Thymus (tissue), 14 donors: ENCODE results near the gene PCYOX1L. TPM values are rescaled to one million over a fixed set of nuclear protein-coding genes. Genes with fewer than 3 reads are reported as not detected.

Experiments used
- DNase-seq, 9 donors: peaks; one replicate each; pipeline ENCODE4 v3.0.0-alpha.2; 2013; ENCODE audit warnings: low spot score in 9 of 9, low read depth in 6 of 9, missing footprints in 1 of 9
- H3K27ac ChIP-seq, 2 donors: one replicate each; pipeline ENCODE4 v1.5.1; 2013; ENCODE audit warnings: control low read depth in 1 of 2, low read depth in 1 of 2, low read length in 1 of 2, mild to moderate bottlenecking in 1 of 2, moderate library complexity in 1 of 2
- H3K27me3 ChIP-seq, 2 donors: one replicate each; pipeline ENCODE4 v1.5.1; 2013; ENCODE audit warnings: low read length in 1 of 2; ENCODE audit not compliant: control insufficient read depth in 2 of 2, insufficient read depth in 1 of 2
- H3K36me3 ChIP-seq, 2 donors: one replicate each; pipeline ENCODE4 v1.5.1; 2013; ENCODE audit warnings: low read length in 1 of 2, mild to moderate bottlenecking in 1 of 2, moderate library complexity in 1 of 2; ENCODE audit not compliant: control insufficient read depth in 2 of 2, insufficient read depth in 2 of 2
- H3K4me1 ChIP-seq, 2 donors: one replicate each; pipeline ENCODE4 v1.5.1; 2013; ENCODE audit warnings: low read length in 2 of 2; ENCODE audit not compliant: control insufficient read depth in 2 of 2, insufficient read depth in 2 of 2
- H3K4me3 ChIP-seq, 2 donors: one replicate each; pipeline ENCODE4 v1.5.1; 2013; ENCODE audit warnings: low read length in 2 of 2, control low read depth in 1 of 2, mild to moderate bottlenecking in 1 of 2
- H3K9me3 ChIP-seq, 2 donors: one replicate each; pipeline ENCODE4 v1.5.1; 2013; ENCODE audit warnings: low read length in 1 of 2, mild to moderate bottlenecking in 1 of 2; ENCODE audit not compliant: control insufficient read depth in 2 of 2, insufficient read depth in 1 of 2
- WGBS: extraction: QIAGEN DNeasy Blood & Tissue Kit; methylation state at CpG from one replicate; pipeline ENCODE4 v1.1.7; 2013; 5-methylcytosine and 5-hydroxymethylcytosine counted together
- long read RNA-seq, 10 donors: transcript quantifications; one replicate each; lab custom pipeline, GENCODE V29; 2026
- polyA plus RNA-seq: library from polyadenylated mRNA; stranded (reverse); fragments of 200-250 nt; gene quantifications from one replicate; pipeline ENCODE4 v1.2.3, GENCODE V29; 2013
- total RNA-seq: library from RNA; stranded (reverse); fragments of 120-200 nt; gene quantifications from one replicate; pipeline ENCODE4 v1.2.4, GENCODE V29; 2013
- donor health status: healthy.

Gene PCYOX1L, protein sequence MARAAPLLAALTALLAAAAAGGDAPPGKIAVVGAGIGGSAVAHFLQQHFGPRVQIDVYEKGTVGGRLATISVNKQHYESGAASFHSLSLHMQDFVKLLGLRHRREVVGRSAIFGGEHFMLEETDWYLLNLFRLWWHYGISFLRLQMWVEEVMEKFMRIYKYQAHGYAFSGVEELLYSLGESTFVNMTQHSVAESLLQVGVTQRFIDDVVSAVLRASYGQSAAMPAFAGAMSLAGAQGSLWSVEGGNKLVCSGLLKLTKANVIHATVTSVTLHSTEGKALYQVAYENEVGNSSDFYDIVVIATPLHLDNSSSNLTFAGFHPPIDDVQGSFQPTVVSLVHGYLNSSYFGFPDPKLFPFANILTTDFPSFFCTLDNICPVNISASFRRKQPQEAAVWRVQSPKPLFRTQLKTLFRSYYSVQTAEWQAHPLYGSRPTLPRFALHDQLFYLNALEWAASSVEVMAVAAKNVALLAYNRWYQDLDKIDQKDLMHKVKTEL
- 8.4 TPM for total RNA-seq
- polyA plus RNA-seq: 19.7 TPM
- long read RNA-seq, donor 1: 0 reads
- long read RNA-seq, donor 2: 0 reads
- long read RNA-seq, donor 3, partial matches to known transcripts: 0 of 5 reads
- long read RNA-seq, donor 3, other reads (novel, unspliced or antisense): 0 of 5 reads
- long read RNA-seq, donor 4, full-length matches to known transcripts: 5 of 5 reads
- long read RNA-seq, donor 4, partial matches to known transcripts: 0 of 5 reads
- long read RNA-seq, donor 4, other reads (novel, unspliced or antisense): 0 of 5 reads
- long read RNA-seq, donor 5, full-length matches to known transcripts: 13 of 13 reads
- long read RNA-seq, donor 5, partial matches to known transcripts: 0 of 13 reads
- long read RNA-seq, donor 5, other reads (novel, unspliced or antisense): 0 of 13 reads
- long read RNA-seq, donor 6, full-length matches to known transcripts: 5 of 5 reads
- long read RNA-seq, donor 6, partial matches to known transcripts: 0 of 5 reads
- long read RNA-seq, donor 6, other reads (novel, unspliced or antisense): 0 of 5 reads
- long read RNA-seq, donor 7, partial matches to known transcripts: 0 of 4 reads
- long read RNA-seq, donor 7, other reads (novel, unspliced or antisense): 0 of 4 reads
- long read RNA-seq, donor 8, full-length matches to known transcripts: 3 of 3 reads
- long read RNA-seq, donor 8, partial matches to known transcripts: 0 of 3 reads
- long read RNA-seq, donor 8, other reads (novel, unspliced or antisense): 0 of 3 reads
- long read RNA-seq, donor 9, full-length matches to known transcripts: 5 of 11 reads
- long read RNA-seq, donor 9, partial matches to known transcripts: 6 of 11 reads
- long read RNA-seq, donor 9, other reads (novel, unspliced or antisense): 0 of 11 reads
- long read RNA-seq, donor 10, full-length matches to known transcripts: 3 of 3 reads
- long read RNA-seq, donor 10, partial matches to known transcripts: 0 of 3 reads
- long read RNA-seq, donor 10, other reads (novel, unspliced or antisense): 0 of 3 reads

DNA sequence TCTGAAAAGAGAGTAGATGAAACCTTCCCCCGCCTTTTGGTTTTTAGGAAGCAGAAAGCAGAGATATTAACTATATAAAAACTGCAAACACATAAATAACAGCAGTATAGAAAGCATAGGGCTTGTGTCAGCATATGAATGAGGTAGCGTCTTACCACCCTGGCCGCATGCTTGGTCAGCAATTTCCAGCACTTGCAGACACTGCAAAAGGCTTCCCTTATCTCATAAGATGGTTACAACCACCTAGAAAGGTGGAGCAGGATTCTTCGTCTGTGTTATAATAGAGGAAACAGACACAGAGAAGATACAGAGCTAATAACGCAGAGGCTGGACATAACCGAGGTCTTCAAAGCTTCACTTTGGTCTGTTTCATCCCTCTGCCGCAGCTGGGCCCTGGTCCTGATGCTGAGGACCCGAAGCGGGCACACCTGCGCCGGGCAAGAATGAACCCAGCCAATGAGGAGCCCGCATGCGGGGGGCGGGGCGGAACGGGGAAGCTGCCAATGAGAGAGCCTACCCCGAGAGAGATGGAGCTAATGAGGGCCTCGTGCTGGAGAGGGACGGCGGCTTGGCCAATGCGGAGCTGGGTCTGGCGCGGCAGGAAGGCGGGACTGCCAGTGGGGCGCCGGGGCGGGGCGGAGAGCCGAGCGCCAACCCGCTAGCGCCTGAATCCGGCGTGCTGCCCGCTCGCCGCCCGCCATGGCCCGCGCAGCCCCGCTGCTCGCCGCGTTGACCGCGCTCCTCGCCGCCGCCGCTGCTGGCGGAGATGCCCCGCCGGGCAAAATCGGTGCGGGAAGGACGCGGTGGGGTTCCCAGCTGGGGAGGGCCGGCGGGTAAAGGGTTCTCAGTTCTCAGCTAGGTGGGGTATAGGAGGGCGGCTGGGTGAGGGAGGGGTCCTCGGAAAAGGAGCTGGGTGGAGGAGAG lies at the start of gene PCYOX1L:
Gene PCYOX1L (plus strand): TSS at position 677 of the 924 bp plus-strand sequence. CDS start 23 bp downstream, at position 700.
- Histone ChIP-seq H3K27me3 (no peaks in the 10 kb centered on the region), H3K27ac (peak within 1 kb of the TSS; percentile 10 to 70), H3K4me3 (peak within 1 kb of the TSS; percentile 75 to 79), H3K9me3 (peaks cover 0 to 1% of the 10 kb centered on the region in 2 donors), H3K4me1 (peaks cover 4 to 23% of the 10 kb centered on the region in 2 donors), H3K36me3 (peaks cover 14 to 28% of the 10 kb centered on the region in 2 donors)
- peak; percentile 76 to 95 (median 83) for DNase-seq
- 3% methylated on average over 61 of the region's 61 CpGs for WGBS

DNA sequence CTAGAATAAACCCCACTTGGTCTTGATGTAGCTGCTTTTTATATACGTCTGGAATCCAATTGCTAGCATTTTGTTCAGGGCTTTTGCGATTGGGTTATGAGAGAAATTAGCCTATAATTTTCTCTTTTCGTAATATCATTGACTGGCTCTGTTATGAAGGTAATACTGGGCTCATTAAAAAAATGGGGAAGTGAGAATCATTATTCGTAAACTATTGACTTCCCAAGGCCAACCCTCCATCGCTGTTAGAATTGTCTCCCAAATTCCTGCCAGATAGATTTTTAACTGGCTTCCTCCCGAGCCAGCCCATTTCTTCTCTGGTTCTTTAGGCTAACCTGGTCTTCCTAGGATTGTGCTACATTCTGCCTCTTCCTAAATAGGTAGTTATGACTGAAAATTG lies 48.5 kb upstream of the PCYOX1L start:
- WGBS: 92% methylated on average over 6 of the region's 6 CpGs
- H3K36me3 ChIP-seq: no peaks in the 10 kb centered on the region
- DNase-seq: no peak
- no peak overlapping the region for H3K27ac ChIP-seq
- no peaks in the 10 kb centered on the region for H3K9me3 ChIP-seq
- no peak overlapping the region for H3K4me3 ChIP-seq
- no peaks in the 10 kb centered on the region for H3K27me3 ChIP-seq
- peaks cover 0 to 11% of the 10 kb centered on the region in 2 donors for H3K4me1 ChIP-seq

DNA sequence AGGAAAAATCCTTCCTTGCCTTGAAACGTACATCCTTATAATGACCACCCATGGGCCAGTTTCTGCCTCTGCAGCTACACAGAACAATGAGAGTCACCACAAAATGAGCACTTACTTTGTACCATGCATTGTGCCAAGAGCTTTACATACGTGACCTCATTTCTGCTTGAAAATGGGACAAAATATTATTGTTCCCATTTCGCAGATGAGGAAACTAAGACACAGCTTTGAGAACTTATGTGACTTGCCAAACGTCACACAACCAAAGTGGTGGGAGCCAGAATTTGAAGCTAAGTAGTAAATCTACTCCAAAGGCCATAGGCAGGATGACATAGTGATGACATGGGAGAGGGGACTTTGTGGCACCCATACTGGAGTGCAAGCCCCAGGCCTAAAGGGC lies 47.4 kb upstream of the PCYOX1L start:
- no peak overlapping the region for H3K27ac ChIP-seq
- no peaks in the 10 kb centered on the region for H3K36me3 ChIP-seq
- no peak overlapping the region for H3K4me3 ChIP-seq
- H3K4me1 ChIP-seq: peaks cover 0 to 11% of the 10 kb centered on the region in 2 donors
- no peaks in the 10 kb centered on the region for H3K27me3 ChIP-seq
- no peak for DNase-seq
- WGBS: 97% methylated on average over 4 of the region's 4 CpGs
- H3K9me3 ChIP-seq: no peaks in the 10 kb centered on the region

DNA sequence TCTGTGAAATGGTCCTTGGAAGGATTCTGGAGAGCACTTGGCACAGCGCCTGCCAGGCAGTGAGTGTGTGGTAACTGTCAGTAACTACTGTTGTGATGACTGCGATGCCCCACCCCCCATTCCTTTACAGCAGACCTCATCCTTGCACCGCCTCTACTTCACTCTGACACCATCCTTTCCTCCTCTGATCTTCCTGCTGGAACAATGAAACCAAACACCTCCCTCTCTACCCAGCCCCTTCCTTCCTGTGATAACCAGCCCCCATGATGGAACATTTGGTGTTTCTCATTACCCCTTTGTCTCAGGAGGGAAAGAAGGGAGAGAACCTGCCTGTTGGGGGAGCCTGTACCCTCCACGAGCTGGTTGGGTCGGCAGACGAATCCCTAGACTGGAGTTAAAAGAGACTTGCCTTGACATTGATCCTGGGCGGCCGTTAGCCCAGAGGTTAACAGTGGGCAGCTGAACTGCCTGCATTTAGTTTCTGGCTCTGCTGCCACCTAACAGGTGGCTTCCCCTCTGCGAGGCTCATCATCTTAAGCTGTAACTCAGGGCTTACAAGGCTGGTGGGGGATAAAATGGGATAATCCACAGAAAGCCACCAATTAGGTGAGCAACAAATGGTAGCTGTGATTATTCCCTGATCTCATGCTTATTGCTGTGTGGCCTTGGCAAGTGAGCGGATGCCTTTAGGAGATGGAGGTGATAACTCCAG lies 46.7 kb upstream of the PCYOX1L start:
- Histone ChIP-seq H3K4me3 (no peak overlapping the region), H3K9me3 (no peaks in the 10 kb centered on the region), H3K36me3 (no peaks in the 10 kb centered on the region), H3K4me1 (peaks cover 0 to 11% of the 10 kb centered on the region in 2 donors), H3K27me3 (no peaks in the 10 kb centered on the region), H3K27ac (no peak overlapping the region)
- DNase-seq: peak in 1 of 9 donors; percentile 29
- 57% methylated on average over 10 of the region's 10 CpGs for WGBS

DNA sequence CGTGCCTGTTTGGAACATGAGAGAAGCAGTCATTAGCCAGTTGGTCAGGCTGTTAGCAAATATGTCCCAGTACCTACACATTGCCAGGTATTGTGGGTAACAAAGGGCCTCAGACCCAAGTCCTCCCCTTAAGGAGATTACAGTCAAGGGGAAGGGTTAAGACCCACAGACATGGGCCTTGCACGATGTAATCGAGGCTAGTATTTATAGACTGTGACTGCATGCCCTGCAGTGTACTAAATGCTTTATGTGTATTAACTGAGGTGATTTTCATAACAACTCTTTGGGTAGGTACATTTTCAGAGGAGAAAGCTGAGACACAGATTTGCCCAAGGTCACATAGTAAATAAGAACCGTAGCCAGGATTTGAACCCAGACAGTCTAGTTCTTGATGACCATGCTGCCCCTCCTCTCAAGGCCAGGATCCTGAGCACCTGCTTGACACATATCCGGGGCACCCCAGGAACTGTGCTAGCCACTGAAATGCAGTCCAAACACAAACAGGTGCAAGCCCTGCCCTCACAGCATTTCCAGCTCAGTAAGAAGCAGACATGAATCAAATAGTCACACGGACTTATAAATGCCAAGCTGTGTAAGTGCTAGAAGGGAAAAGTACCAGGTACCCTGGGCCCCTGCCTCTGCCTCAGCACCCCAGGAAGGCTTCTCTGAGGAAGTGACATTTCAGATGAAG lies 44.5 kb upstream of the PCYOX1L start:
- H3K4me1 ChIP-seq: peaks cover 0 to 11% of the 10 kb centered on the region in 2 donors
- no peak for DNase-seq
- WGBS: 87% methylated on average over 6 of the region's 6 CpGs
- H3K4me3 ChIP-seq: no peak overlapping the region
- H3K27me3 ChIP-seq: no peaks in the 10 kb centered on the region
- H3K9me3 ChIP-seq: no peaks in the 10 kb centered on the region
- no peak overlapping the region for H3K27ac ChIP-seq
- H3K36me3 ChIP-seq: no peaks in the 10 kb centered on the region

DNA sequence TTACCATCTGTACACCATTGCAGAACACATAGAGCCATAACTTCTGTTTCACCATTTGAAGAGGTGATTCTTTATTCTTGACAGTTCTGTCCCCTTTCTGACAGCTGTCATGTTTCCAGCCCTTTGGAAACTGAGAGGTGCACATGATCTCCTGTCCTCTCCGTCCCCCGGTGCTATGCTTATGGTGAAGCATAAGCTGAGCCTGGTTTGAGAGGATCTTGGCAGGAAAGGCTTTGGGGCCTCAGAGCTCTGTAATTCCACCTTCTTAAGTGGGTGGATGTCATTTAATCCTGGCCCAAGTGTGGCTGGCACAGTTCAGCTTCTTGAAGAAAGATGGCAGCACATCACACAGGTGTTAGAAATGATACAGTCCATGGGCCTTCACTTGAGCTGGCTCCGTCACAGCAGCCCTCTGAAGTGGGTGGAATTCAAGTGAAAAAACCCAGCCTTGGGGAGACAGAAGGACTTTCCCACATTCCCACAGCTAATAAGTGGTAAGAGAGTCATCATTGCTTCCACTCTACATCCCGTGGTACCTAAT lies 43.2 kb upstream of the PCYOX1L start:
- Histone ChIP-seq H3K4me3 (no peak overlapping the region), H3K4me1 (peaks cover 0 to 11% of the 10 kb centered on the region in 2 donors), H3K36me3 (no peaks in the 10 kb centered on the region), H3K9me3 (no peaks in the 10 kb centered on the region), H3K27ac (no peak overlapping the region), H3K27me3 (no peaks in the 10 kb centered on the region)
- WGBS: 95% methylated on average over 4 of the region's 4 CpGs
- DNase-seq: no peak

DNA sequence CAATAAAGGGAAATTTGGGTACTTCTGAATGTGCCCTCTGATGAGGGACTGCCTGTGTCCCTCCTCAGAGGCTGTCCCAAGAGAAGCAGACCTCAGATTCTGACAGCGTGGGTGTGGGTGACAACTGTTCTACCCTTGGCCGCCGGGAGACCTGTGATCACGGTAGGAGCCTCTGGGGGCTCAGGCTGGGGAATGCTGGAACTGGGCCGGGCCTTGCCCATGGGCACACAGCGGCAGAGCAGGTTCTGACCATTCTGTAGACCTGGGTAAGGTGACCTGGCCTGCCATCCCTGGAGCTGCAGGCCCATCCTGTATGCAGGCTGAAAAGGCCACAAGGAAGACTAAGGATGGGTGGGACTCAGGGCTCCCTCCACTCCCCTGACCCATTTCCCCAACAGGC lies 42.1 kb upstream of the PCYOX1L start:
- Histone ChIP-seq H3K27ac (no peak overlapping the region), H3K4me3 (no peak overlapping the region), H3K9me3 (no peaks in the 10 kb centered on the region), H3K36me3 (no peaks in the 10 kb centered on the region), H3K4me1 (peaks cover 0 to 9% of the 10 kb centered on the region in 2 donors), H3K27me3 (no peaks in the 10 kb centered on the region)
- DNase-seq: no peak
- 98% methylated on average over 6 of the region's 6 CpGs for WGBS
